VCaP (cell line): Measurements from ENCODE around the gene PROX1.

Experiments used
- H3K27ac ChIP-seq: fragments of 450-650 bp; 2 replicates; pipeline ENCODE4 v1.5.1; 2017
- TF ChIP-seq, protein P1 (sequence below): fragments of 450-650 bp; conservative IDR thresholded peaks from 2 replicates; pipeline ENCODE4 v1.5.1; 2017; ENCODE audit warnings: mild to moderate bottlenecking, moderate library complexity

PROX1 gene

GRCh38 chr1:213986020-213986924 is 1.5 kb upstream of the PROX1 start:
- TF ChIP-seq, protein P1, sequence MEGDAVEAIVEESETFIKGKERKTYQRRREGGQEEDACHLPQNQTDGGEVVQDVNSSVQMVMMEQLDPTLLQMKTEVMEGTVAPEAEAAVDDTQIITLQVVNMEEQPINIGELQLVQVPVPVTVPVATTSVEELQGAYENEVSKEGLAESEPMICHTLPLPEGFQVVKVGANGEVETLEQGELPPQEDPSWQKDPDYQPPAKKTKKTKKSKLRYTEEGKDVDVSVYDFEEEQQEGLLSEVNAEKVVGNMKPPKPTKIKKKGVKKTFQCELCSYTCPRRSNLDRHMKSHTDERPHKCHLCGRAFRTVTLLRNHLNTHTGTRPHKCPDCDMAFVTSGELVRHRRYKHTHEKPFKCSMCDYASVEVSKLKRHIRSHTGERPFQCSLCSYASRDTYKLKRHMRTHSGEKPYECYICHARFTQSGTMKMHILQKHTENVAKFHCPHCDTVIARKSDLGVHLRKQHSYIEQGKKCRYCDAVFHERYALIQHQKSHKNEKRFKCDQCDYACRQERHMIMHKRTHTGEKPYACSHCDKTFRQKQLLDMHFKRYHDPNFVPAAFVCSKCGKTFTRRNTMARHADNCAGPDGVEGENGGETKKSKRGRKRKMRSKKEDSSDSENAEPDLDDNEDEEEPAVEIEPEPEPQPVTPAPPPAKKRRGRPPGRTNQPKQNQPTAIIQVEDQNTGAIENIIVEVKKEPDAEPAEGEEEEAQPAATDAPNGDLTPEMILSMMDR = no peak
- no peak overlapping the region for H3K27ac ChIP-seq

- TF ChIP-seq, protein P1 = no peak
- H3K27ac ChIP-seq = no peak overlapping the region
Measured at GRCh38 chr1:213986925-213987250, 885 bp upstream of the PROX1 start.

DNA sequence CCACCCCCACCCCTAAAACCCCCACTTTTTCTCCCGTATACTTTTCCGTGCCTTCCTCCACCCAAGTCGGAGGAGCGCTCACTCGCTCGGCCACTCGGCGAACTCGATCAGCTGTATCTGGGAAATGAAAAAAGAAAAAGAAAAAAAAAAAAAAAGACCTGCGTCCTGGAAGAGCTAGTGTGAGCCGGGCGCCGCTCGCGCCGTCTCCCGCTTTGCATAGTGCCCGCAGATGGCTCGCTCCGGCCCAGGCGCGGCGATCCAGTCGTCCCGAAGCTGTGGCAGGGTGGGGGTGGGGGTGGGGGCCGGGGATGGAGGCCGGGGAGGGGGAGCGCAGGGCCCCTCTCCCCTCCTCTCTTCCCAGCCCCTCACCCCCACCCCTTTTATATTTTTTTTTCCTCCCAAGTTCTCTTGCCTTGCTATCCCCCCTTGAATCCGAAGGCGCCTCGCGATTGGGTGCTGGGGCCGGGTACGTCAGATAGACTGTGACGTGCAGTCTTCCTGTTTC is 299 bp upstream of the PROX1 start:
- TF ChIP-seq, protein P1 = no peak
- H3K27ac ChIP-seq = no peak overlapping the region

GRCh38 chr1:213988507-213989001 is 781 bp downstream of the PROX1 start:
- TF ChIP-seq, protein P1 = no peak
- no peak overlapping the region for H3K27ac ChIP-seq

- no peak overlapping the region for H3K27ac ChIP-seq
- TF ChIP-seq, protein P1 = no peak
Measured at GRCh38 chr1:213989002-213989855, 1.5 kb downstream of the PROX1 start.

DNA sequence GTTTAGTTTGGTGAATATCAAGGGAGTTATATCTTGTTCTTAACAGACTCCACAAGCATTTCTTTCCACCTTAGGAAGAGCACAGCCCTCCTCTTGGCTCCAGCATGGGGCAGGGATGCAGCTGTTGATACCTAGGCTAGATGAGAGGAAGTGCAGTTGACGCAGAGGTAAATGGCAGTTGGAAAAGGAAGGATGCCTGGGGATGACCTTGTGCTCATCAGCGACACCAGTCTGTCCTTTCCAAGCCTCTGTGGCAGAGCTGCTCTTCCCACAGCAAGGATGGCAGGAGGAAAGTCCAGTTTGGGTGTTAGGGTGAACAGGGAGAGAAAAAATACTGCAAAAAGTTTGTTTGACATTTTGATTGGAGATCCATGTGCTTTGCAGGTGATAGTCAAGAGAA is 6.2 kb downstream of the PROX1 start:
- TF ChIP-seq, protein P1 = no peak

GRCh38 chr1:213994888-213995287 is 7.1 kb downstream of the PROX1 start:
- no peak overlapping the region for H3K27ac ChIP-seq
- TF ChIP-seq, protein P1 = no peak

More for the DNA sequence above, 6.2 kb downstream of the PROX1 start:
- H3K27ac ChIP-seq = no peak overlapping the region
